ENCODE measurements around the gene ZNF529. TPM values are rescaled to one million over a fixed set of nuclear protein-coding genes. Genes with fewer than 3 reads are reported as not detected.

Gene ZNF529
- total RNA-seq, 1 donor from 2014 or later = 18.8 TPM

DNA sequence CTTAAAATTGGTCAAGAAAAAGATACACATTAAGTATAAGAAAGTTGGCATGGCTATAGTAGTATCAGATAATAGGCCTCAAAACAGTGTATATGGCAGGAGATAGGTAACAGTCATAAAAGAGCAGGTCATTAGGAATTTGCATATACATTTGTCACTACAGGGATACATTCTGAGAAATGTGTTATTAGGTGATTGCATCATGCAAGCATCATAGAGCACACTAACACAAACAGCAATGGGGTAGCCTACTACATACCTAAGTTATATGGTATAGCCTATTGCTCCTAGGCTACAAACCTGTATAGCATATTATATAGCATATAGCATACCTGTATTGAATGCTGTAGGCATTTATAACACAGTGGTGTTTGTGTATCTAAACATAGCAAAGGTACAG is 6.2 kb upstream of the ZNF529 start:
- H3K9me3 Mint-ChIP-seq (ENCODE audit: unreplicated experiment) = peaks cover 18% of the 10 kb centered on the region
- peaks cover 11% of the 10 kb centered on the region for H3K4me1 Mint-ChIP-seq (ENCODE audit: unreplicated experiment)
- DNase-seq (ENCODE audit: extremely low spot score, unreplicated experiment) = no peak
- H3K4me3 Mint-ChIP-seq (ENCODE audit: unreplicated experiment) = no peak overlapping the region
- no peaks in the 10 kb centered on the region for H3K27me3 Mint-ChIP-seq (ENCODE audit: unreplicated experiment)
- H3K36me3 Mint-ChIP-seq (ENCODE audit: unreplicated experiment) = peaks cover 66% of the 10 kb centered on the region
- TF ChIP-seq, protein P1, sequence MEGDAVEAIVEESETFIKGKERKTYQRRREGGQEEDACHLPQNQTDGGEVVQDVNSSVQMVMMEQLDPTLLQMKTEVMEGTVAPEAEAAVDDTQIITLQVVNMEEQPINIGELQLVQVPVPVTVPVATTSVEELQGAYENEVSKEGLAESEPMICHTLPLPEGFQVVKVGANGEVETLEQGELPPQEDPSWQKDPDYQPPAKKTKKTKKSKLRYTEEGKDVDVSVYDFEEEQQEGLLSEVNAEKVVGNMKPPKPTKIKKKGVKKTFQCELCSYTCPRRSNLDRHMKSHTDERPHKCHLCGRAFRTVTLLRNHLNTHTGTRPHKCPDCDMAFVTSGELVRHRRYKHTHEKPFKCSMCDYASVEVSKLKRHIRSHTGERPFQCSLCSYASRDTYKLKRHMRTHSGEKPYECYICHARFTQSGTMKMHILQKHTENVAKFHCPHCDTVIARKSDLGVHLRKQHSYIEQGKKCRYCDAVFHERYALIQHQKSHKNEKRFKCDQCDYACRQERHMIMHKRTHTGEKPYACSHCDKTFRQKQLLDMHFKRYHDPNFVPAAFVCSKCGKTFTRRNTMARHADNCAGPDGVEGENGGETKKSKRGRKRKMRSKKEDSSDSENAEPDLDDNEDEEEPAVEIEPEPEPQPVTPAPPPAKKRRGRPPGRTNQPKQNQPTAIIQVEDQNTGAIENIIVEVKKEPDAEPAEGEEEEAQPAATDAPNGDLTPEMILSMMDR (IDR thresholded peaks at IDR 0.05) = no peak
- H3K27ac Mint-ChIP-seq (ENCODE audit: unreplicated experiment) = no peak overlapping the region

DNA sequence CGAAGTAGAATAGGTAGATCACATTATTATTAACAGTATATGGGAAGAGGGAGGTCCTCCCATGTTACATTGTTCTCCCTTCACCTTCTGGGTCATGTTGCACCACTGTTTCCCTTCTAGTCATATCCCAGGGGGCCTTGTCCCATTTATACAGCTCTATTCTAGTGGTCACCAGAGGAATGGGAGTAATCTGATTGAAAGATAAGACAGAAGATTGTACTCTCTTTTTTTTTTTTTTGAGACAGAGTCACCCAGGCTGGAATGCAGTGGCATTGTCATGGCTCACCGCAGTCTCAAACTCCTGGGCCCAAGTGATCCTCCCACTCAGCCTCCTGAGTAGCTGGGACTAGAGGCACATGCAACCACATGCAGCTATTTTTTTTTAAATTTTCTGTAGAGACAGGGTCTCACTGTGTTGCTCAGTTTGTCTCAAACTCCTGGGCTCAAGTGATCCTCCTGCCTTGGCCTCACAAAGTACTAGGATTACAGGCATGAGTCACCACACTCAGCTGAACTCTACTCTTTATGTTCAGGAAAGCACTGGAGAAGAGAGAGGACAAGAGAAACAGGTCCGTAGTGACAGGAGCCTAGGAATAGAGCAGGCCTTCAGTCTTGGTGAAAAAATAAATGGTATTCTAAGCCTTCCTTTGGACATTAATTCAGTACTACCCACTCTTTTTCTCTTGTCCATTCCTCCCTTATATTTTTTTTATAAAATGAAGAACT is 4.3 kb upstream of the ZNF529 start:
- Mint-ChIP-seq H3K27ac (ENCODE audit: unreplicated experiment) (no peak overlapping the region), H3K36me3 (ENCODE audit: unreplicated experiment) (peaks cover 56% of the 10 kb centered on the region), H3K4me1 (ENCODE audit: unreplicated experiment) (peaks cover 22% of the 10 kb centered on the region), H3K4me3 (ENCODE audit: unreplicated experiment) (no peak overlapping the region), H3K9me3 (ENCODE audit: unreplicated experiment) (peaks cover 8% of the 10 kb centered on the region), H3K27me3 (ENCODE audit: unreplicated experiment) (no peaks in the 10 kb centered on the region)
- DNase-seq (ENCODE audit: extremely low spot score, unreplicated experiment) = no peak
- TF ChIP-seq, protein P1 (IDR thresholded peaks at IDR 0.05) = no peak

DNA sequence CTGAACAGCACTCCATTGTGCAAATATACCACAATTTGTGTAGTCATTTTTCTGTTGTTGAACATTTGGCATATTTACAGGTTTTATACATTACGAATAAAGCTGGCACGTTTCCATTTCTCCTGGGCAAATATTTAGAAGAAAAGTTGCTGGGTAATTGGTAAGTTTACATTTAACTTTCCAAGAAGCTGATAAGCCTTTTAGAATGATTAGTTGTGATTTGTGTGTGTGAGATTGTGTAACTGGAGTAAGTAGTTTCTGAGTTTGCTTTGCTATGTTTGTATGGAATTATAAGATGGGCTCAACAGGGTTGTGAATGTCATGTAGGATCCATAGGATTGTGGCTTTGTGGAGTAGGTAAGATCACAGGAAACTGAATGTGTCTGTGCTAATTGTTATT is 1.6 kb upstream of the ZNF529 start:
- Mint-ChIP-seq H3K4me1 (ENCODE audit: unreplicated experiment) (peaks cover 30% of the 10 kb centered on the region), H3K36me3 (ENCODE audit: unreplicated experiment) (peaks cover 47% of the 10 kb centered on the region), H3K27me3 (ENCODE audit: unreplicated experiment) (no peaks in the 10 kb centered on the region), H3K4me3 (ENCODE audit: unreplicated experiment) (peak overlapping the region; percentile 98), H3K9me3 (ENCODE audit: unreplicated experiment) (peaks cover 3% of the 10 kb centered on the region), H3K27ac (ENCODE audit: unreplicated experiment) (peak overlapping the region; percentile 94)
- DNase-seq (ENCODE audit: extremely low spot score, unreplicated experiment) = no peak
- TF ChIP-seq, protein P1 (IDR thresholded peaks at IDR 0.05) = no peak

DNA sequence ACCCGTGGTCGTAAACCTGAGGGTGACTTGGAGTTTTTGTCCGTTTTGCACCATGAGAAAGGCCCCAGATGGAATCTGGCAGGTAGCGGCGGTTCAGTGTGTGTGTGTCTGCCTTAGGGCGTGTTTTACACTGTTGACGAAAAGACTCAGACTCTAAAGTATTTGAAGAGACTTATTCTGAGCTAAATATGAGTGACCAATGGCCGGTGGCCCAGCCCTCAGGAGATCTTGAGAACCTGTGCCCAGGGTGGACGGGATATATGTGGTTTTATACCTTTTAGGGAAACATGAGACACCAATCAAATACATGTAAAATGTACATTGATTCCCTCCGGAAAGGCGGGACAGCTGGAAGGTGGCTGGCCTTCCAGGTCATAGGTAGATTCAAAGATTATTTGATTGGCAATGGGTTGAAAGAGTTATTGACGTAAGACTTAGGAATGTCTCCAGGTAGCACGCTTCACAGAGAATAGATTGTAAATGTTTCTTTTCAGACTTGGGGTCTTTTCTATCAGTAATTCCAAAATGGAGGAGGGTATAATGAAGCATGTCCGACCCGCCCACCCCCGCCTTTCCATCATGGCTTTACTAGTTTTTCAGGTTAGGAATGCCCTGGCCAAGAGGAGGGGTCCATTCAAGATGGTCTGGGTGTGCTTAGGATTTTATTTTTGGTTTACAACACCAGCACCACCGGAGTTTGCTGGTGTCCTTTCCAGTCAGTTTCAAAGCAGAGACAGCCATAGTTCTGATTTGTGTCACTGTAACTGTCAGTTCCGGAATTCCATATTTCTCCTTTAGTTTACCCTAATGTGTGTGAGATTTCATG is 1.0 kb upstream of the ZNF529 start:
- H3K36me3 Mint-ChIP-seq (ENCODE audit: unreplicated experiment) = peaks cover 43% of the 10 kb centered on the region
- H3K27ac Mint-ChIP-seq (ENCODE audit: unreplicated experiment) = peak overlapping the region; percentile 94
- no peaks in the 10 kb centered on the region for H3K27me3 Mint-ChIP-seq (ENCODE audit: unreplicated experiment)
- H3K4me3 Mint-ChIP-seq (ENCODE audit: unreplicated experiment) = peak overlapping the region; percentile 98
- H3K4me1 Mint-ChIP-seq (ENCODE audit: unreplicated experiment) = peaks cover 30% of the 10 kb centered on the region
- peaks cover 4% of the 10 kb centered on the region for H3K9me3 Mint-ChIP-seq (ENCODE audit: unreplicated experiment)
- no peak for DNase-seq (ENCODE audit: extremely low spot score, unreplicated experiment)
- TF ChIP-seq, protein P1 (IDR thresholded peaks at IDR 0.05) = no peak

DNA sequence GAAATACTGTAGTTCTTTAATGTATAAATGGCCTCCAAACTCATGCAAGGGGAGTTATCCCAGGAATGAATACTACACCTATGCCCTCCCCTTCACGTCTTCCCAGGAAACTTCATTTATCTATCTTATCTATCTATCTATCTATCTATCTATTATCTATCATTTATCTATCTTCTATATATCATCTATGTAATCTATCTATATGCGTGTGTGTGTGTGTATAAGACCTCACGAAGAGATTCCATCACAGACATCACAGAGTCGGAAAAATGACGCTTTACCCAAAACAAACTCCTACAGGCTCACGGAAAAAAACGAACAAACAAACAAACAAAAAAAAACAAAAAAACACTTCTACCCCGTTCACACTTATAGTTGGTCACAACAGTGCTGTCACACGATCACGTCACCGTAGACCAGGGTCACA is 486 bp downstream of the ZNF529 start:
- Mint-ChIP-seq H3K4me3 (ENCODE audit: unreplicated experiment) (peak overlapping the region; percentile 98), H3K4me1 (ENCODE audit: unreplicated experiment) (peaks cover 30% of the 10 kb centered on the region), H3K27ac (ENCODE audit: unreplicated experiment) (peak overlapping the region; percentile 94), H3K9me3 (ENCODE audit: unreplicated experiment) (peaks cover 14% of the 10 kb centered on the region), H3K27me3 (ENCODE audit: unreplicated experiment) (no peaks in the 10 kb centered on the region), H3K36me3 (ENCODE audit: unreplicated experiment) (peaks cover 52% of the 10 kb centered on the region)
- TF ChIP-seq, protein P1 (IDR thresholded peaks at IDR 0.05) = no peak
- DNase-seq (ENCODE audit: extremely low spot score, unreplicated experiment) = no peak

All from osteocyte (in vitro differentiated cells).